Brain microvascular endothelial cell (primary cell): Measurements from ENCODE around the gene CSNK1D.

Source experiments
- DNase-seq: peaks from one replicate; pipeline ENCODE4 v3.0.0-alpha.2; 2020
- H3K27ac ChIP-seq: fragments of 250-450 bp; sonication (Bioruptor Pico); 2 replicates; pipeline ENCODE4 v1.5.1; 2020; ENCODE audit warnings: mild to moderate bottlenecking, moderate library complexity
- H3K27me3 ChIP-seq: fragments of 250-450 bp; sonication (Bioruptor Pico); replicated peaks from 2 replicates; pipeline ENCODE4 v1.5.1; 2020; ENCODE audit warnings: mild to moderate bottlenecking
- H3K36me3 ChIP-seq: fragments of 250-450 bp; sonication (Bioruptor Pico); replicated peaks from 2 replicates; pipeline ENCODE4 v1.5.1; 2020; ENCODE audit warnings: mild to moderate bottlenecking
- H3K4me3 ChIP-seq: 2 replicates; pipeline ENCODE4 v1.5.1; 2011; ENCODE audit warnings: low read depth, mild to moderate bottlenecking, control low read depth, low read length, moderate library complexity
- CTCF ChIP-seq: IDR thresholded peaks from 2 replicates; pipeline ENCODE4 v1.5.1; 2011; ENCODE audit warnings: low read depth, mild to moderate bottlenecking, moderate library complexity, low read length, control low read depth, inconsistent platforms; ENCODE audit errors: missing control alignments
- in situ Hi-C: cut with HindIII; loops from 2 replicates; pipeline ENCODE4 v1.10.0; 2017; ENCODE audit warnings: low sequenced_read_pairs, low pct_ligation_motif_present

CSNK1D gene

GRCh38 chr17:82234211-82235055 is 39.1 kb downstream of the CSNK1D start:
- TF ChIP-seq CTCF: no peak
- peaks cover 31% of the 10 kb centered on the region for H3K36me3 ChIP-seq
- DNase-seq: no peak
- H3K27me3 ChIP-seq: no peaks in the 10 kb centered on the region
- no peak overlapping the region for H3K4me3 ChIP-seq
- no peak overlapping the region for H3K27ac ChIP-seq
- in situ Hi-C loops: no loop called here

GRCh38 chr17:82232876-82233785 is 40.4 kb downstream of the CSNK1D start:
- no peak overlapping the region for H3K27ac ChIP-seq
- peaks cover 25% of the 10 kb centered on the region for H3K36me3 ChIP-seq
- H3K27me3 ChIP-seq: no peaks in the 10 kb centered on the region
- no peak overlapping the region for H3K4me3 ChIP-seq
- DNase-seq: no peak
- in situ Hi-C loops: no loop called here
- no peak for TF ChIP-seq CTCF

- H3K27ac ChIP-seq: no peak overlapping the region
Observed at GRCh38 chr17:82232322-82232820, 41.1 kb downstream of the CSNK1D start.

GRCh38 chr17:82231562-82232321 is 41.8 kb downstream of the CSNK1D start:
- H3K27ac ChIP-seq: no peak overlapping the region
- peaks cover 11% of the 10 kb centered on the region for H3K36me3 ChIP-seq
- TF ChIP-seq CTCF: no peak
- DNase-seq: no peak
- H3K27me3 ChIP-seq: no peaks in the 10 kb centered on the region
- H3K4me3 ChIP-seq: peak overlapping the region; percentile 74
- in situ Hi-C loops: no loop called here

More at GRCh38 chr17:82232322-82232820, 41.1 kb downstream of the CSNK1D start:
- Histone ChIP-seq H3K36me3 (peaks cover 17% of the 10 kb centered on the region), H3K27me3 (no peaks in the 10 kb centered on the region), H3K4me3 (peak overlapping the region; percentile 74)
- TF ChIP-seq CTCF: no peak
- no peak for DNase-seq
- in situ Hi-C loops: no loop called here

GRCh38 chr17:82231312-82231561 is 42.3 kb downstream of the CSNK1D start:
- peak overlapping the region; percentile 74 for H3K4me3 ChIP-seq
- peaks cover 6% of the 10 kb centered on the region for H3K36me3 ChIP-seq
- no peak for TF ChIP-seq CTCF

More at GRCh38 chr17:82231312-82231561, 42.3 kb downstream of the CSNK1D start:
- DNase-seq: no peak
- in situ Hi-C loops: no loop called here
- H3K27ac ChIP-seq: no peak overlapping the region
- H3K27me3 ChIP-seq: no peaks in the 10 kb centered on the region
